HepG2 (cell line): ENCODE data around the gene BIRC2. TPM values are rescaled to one million over a fixed set of nuclear protein-coding genes. Genes with fewer than 3 reads are reported as not detected.
A peak's percentile ranks its signal among the peaks of the same experiment; 100 is the strongest.

Source experiments
- CC2D1A ChIP-seq: sonication (generic); formaldehyde crosslinking; IDR thresholded peaks from 2 replicates; pipeline ENCODE4 v1.8.1; 2023; ENCODE audit warnings: mild to moderate bottlenecking, missing genetic modification reagents
- CHD4 ChIP-seq: fragments of 200-600 bp; sonication (generic); IDR thresholded peaks from 2 replicates; pipeline ENCODE4 v1.7.0; 2017; ENCODE audit warnings: mild to moderate bottlenecking, low read length, borderline replicate concordance
- EP300 ChIP-seq, 3 experiments: sonication (generic) in 1 of 3; formaldehyde crosslinking in 1 of 3; IDR thresholded peaks; 2 replicates each; pipeline versions ENCODE4 v1.5.1 to v1.6.1; 2011 to 2020; ENCODE audit warnings: low read depth in 2 of 3, low read length in 2 of 3, borderline replicate concordance in 1 of 3, improper control_type of control experiment in 1 of 3, mild to moderate bottlenecking in 1 of 3, missing genetic modification reagents in 1 of 3, moderate library complexity in 1 of 3
- SYNCRIP ChIP-seq: fragments of 200-400 bp; formaldehyde crosslinking; IDR thresholded peaks from 2 replicates; pipeline ENCODE4 v1.6.1; 2018; ENCODE audit warnings: mild to moderate bottlenecking, low read depth, low read length; ENCODE audit not compliant: insufficient read depth
- ZNF318 ChIP-seq: sonication (generic); formaldehyde crosslinking; IDR thresholded peaks from 2 replicates; pipeline ENCODE4 v1.4.0; 2020; ENCODE audit warnings: mild to moderate bottlenecking, missing genetic modification reagents
- ZNF431 ChIP-seq: sonication (generic); formaldehyde crosslinking; IDR thresholded peaks from 2 replicates; pipeline ENCODE4 v1.9.0; 2022; ENCODE audit warnings: missing genetic modification reagents, low read depth, mild to moderate bottlenecking, borderline replicate concordance
- ZNF567 ChIP-seq: sonication (generic); formaldehyde crosslinking; IDR thresholded peaks from 2 replicates; pipeline ENCODE4 v1.8.1; 2023; ENCODE audit warnings: mild to moderate bottlenecking, missing genetic modification reagents, borderline replicate concordance
- ZNF569 ChIP-seq: sonication (generic); formaldehyde crosslinking; IDR thresholded peaks from 2 replicates; pipeline ENCODE4 v1.5.0; 2020; ENCODE audit warnings: mild to moderate bottlenecking, missing genetic modification reagents, moderate library complexity, borderline replicate concordance
- ZNF709 ChIP-seq: sonication (generic); formaldehyde crosslinking; IDR thresholded peaks from 2 replicates; pipeline ENCODE4 v1.5.0; 2020; ENCODE audit warnings: mild to moderate bottlenecking, missing genetic modification reagents
- ZNF746 ChIP-seq: sonication (generic); formaldehyde crosslinking; IDR thresholded peaks from 2 replicates; pipeline ENCODE4 v1.8.0; 2022; ENCODE audit warnings: mild to moderate bottlenecking, missing genetic modification reagents
- ZNF772 ChIP-seq: sonication (generic); formaldehyde crosslinking; IDR thresholded peaks from 2 replicates; pipeline ENCODE4 v1.5.0; 2020; ENCODE audit warnings: mild to moderate bottlenecking, missing genetic modification reagents
- polyA plus RNA-seq, 8 experiments: library from polyadenylated mRNA; depleted of rRNA in 3 of 8; stranded (reverse) in 7 of 8; unstranded in 1 of 8; fragments of >200 nt; fragmentation: Illumina TruSeq in 4 of 8; extraction: Trizol in 4 of 8; gene quantifications; 2 replicates each; pipeline versions ENCODE4 v1.2.1 to v1.2.3, GENCODE V29; 2011 to 2016; ENCODE audit warnings: low read depth in 4 of 8, missing spikeins in 1 of 8, mixed read lengths in 1 of 8; ENCODE audit not compliant: insufficient read depth in 1 of 8
- total RNA-seq, 5 experiments: library from RNA; depleted of rRNA; stranded (reverse); fragments of >200 nt; fragmentation: Illumina TruSeq; extraction: Trizol; gene quantifications; 2 replicates each; pipeline ENCODE4 v1.2.3, GENCODE V29; 2016; ENCODE audit warnings: low read depth in 1 of 5
- TF ChIP-seq, protein P1 (sequence below): sonication (generic); formaldehyde crosslinking; IDR thresholded peaks from 2 replicates; pipeline ENCODE4 v1.4.0; 2020; ENCODE audit warnings: missing genetic modification reagents, borderline replicate concordance
- TF ChIP-seq, protein P2 (sequence below): IDR thresholded peaks from 2 replicates; pipeline ENCODE4 v1.6.1; 2016; ENCODE audit warnings: missing compliant biosample characterization, missing genetic modification reagents, borderline replicate concordance

BIRC2 gene
- total and polyA plus RNA-seq, 2 of the 13 experiments (the other 11 are each of a cell fraction or from before 2014, with no cell fraction given): 61.7 to 62.2 TPM

DNA sequence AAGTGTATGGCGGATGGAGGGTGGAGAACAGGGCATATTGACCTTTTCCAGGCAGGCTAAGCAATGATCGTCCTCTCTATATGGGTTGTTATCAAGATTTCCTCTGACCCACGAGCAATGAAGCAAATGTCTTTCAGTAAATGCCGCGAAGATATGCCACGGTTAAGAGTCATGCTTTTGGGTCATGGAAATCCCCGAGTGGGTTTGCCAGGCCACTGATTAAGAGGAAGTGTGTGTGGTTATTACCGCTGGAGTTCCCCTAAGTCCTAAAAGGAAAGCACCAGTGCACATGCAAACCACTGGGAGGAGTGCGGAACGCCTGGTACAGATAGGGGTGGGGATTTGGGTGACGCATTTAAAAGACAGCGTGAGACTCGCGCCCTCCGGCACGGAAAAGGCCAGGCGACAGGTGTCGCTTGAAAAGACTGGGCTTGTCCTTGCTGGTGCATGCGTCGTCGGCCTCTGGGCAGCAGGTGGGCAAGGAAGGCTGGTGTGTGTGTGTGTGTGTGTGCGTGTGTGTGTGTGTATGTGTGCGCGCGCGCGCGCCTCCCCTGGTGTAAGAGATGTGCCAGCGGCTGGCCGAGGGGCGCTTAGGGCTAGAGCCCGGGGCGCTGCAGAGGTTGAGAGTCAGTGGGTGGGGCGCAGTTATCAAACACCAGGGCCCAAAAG is 29.8 kb upstream of the BIRC2 start, which contains the start of gene BIRC3 (continued):
- TF ChIP-seq ZNF569 (no peak), ZNF772 (0 out of 2 replicates have a peak, but pooled peaks have one; percentile 77), EP300 (IDR thresholded peaks at IDR 0.05; ENCODE audit: low read depth in 2 of 2, low read length in 2 of 2) (0 out of 4 replicates have a peak, but pooled peaks of 1 of the 2 experiments have one; percentile 16), EP300 (CRISPR knock-in tag; IDR thresholded peaks at IDR 0.05; ENCODE audit: borderline replicate concordance) (no peak), CHD4 (no peak), ZNF431 (no peak), ZNF567 (CRISPR knock-in tag) (no peak), ZNF318 (CRISPR knock-in tag) (no peak), SYNCRIP (no peak), ZNF746 (CRISPR knock-in tag) (0 out of 2 replicates have a peak, but pooled peaks have one; percentile 57), CC2D1A (CRISPR knock-in tag) (0 out of 2 replicates have a peak, but pooled peaks have one; percentile 21), ZNF709 (peak; percentile 71; the same call in 1 of the 2 replicates)
- TF ChIP-seq, protein P1, sequence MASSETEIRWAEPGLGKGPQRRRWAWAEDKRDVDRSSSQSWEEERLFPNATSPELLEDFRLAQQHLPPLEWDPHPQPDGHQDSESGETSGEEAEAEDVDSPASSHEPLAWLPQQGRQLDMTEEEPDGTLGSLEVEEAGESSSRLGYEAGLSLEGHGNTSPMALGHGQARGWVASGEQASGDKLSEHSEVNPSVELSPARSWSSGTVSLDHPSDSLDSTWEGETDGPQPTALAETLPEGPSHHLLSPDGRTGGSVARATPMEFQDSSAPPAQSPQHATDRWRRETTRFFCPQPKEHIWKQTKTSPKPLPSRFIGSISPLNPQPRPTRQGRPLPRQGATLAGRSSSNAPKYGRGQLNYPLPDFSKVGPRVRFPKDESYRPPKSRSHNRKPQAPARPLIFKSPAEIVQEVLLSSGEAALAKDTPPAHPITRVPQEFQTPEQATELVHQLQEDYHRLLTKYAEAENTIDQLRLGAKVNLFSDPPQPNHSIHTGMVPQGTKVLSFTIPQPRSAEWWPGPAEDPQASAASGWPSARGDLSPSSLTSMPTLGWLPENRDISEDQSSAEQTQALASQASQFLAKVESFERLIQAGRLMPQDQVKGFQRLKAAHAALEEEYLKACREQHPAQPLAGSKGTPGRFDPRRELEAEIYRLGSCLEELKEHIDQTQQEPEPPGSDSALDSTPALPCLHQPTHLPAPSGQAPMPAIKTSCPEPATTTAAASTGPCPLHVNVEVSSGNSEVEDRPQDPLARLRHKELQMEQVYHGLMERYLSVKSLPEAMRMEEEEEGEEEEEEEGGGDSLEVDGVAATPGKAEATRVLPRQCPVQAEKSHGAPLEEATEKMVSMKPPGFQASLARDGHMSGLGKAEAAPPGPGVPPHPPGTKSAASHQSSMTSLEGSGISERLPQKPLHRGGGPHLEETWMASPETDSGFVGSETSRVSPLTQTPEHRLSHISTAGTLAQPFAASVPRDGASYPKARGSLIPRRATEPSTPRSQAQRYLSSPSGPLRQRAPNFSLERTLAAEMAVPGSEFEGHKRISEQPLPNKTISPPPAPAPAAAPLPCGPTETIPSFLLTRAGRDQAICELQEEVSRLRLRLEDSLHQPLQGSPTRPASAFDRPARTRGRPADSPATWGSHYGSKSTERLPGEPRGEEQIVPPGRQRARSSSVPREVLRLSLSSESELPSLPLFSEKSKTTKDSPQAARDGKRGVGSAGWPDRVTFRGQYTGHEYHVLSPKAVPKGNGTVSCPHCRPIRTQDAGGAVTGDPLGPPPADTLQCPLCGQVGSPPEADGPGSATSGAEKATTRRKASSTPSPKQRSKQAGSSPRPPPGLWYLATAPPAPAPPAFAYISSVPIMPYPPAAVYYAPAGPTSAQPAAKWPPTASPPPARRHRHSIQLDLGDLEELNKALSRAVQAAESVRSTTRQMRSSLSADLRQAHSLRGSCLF (CRISPR knock-in tag): no peak
- TF ChIP-seq, protein P2, sequence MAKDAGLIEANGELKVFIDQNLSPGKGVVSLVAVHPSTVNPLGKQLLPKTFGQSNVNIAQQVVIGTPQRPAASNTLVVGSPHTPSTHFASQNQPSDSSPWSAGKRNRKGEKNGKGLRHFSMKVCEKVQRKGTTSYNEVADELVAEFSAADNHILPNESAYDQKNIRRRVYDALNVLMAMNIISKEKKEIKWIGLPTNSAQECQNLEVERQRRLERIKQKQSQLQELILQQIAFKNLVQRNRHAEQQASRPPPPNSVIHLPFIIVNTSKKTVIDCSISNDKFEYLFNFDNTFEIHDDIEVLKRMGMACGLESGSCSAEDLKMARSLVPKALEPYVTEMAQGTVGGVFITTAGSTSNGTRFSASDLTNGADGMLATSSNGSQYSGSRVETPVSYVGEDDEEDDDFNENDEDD (CRISPR knock-in tag): peak; percentile 76
